Measurements from ENCODE around the gene WFDC8.
"Not testable (repeated sequence)": the region's sequence is repeated elsewhere in the genome, so short reads cannot be mapped to it uniquely, and the experiment has no call there.

GRCh38 chr20:45584294-45584693 is 5.2 kb upstream of the WFDC8 start:
- not testable (repeated sequence) for TF ChIP-seq CTCF (conservative IDR thresholded peaks at IDR 0.05; ENCODE audit: low read depth, low read length); EZH2 (IDR thresholded peaks at IDR 0.05; ENCODE audit: borderline replicate concordance, low read depth, low read length, poor library complexity, severe bottlenecking)
